ENCODE measurements around the gene GDPD3.
A peak's percentile ranks its signal among the peaks of the same experiment; 100 is the strongest.
"Not testable (repeated sequence)": the region's sequence is repeated elsewhere in the genome, so short reads cannot be mapped to it uniquely, and the experiment has no call there.

GDPD3 gene

DNA sequence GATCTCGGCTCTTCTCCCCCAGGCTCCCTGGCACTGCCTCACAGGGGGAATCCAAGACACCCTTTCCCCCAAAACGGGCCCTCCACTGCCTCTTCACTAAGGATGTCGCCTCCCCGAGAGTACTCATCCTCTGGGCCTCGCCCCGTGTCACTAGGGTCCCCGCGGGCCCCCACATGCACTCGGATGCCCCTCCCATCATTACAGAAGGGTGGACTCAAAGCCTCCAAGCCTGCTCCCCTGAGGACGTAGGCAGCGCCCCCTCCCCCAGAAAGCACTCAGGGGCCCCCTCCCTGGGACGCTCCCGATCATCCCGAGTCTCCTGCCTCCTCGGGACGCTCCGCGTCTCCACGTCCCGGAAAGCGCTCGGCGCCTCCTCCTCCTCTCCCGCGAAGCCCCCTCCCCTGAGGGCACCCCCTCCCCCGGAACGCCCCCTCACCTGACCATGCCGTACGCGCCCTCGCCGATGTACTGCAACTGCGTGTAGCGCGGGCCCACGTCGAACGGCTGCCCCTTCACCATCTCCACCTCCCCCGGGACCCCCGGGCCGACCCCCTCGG, 9.3 kb upstream of the GDPD3 start:
- DNase-seq, result no peak

GRCh38 chr16:30121741-30122571, 8.6 kb upstream of the GDPD3 start:
- DNase-seq, result peak in 1 of 2 donors; percentile 23

DNA sequence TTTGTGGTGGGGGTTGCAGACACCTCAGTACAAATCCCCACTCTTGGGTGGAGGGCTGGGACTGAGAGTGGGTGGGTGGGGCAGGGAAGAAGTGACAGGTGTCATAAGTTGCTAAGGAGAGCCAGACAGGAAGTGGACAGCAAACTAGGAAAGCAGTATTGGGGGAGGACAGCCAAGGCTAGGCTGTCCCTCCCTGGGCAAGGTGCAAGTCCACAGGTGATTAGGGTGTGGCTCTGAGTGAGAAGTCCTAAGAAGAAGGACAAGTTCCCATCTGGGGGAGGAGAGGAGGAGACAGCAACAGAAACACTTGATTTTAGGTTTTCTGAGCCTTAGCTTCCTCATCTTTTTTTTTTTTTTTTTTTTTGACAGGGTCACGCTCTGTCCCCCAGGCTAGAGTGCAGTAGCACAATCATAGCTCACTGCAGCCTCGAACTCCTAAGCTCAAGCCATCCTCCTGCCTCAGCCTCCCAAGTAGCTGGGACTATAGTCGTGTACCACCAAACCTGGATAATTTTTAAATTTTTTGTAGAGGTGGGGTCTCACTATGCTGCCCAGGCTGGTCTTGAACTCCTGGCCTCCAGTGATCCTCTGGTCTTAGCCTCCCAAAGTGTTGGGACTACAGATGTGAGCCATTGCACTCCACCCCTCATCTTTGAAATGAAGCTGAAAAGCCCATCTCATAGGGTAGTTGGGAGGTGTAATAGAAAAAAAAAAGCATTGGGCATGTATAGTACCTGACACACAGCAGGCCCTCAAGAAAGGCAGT, 7.2 kb upstream of the GDPD3 start:
- no peak for DNase-seq

DNA sequence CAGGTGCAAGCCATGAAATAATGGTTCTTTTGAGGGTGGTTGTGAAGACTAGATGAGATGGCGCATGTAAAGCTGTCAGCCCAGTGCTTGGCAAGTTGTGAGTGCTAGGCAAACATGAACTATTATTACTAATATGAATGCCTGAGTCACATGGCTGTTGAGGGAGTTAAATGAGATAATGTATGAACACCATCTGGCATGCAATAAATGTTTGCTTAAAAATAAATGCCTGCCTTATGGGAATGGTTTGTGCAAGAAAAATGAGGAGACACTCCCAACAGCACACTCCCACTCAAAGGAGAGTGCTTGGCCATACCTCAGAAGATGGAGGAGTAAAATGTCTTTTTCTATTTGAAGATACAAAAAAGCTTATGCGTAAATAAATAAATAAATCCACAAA, 6.1 kb upstream of the GDPD3 start:
- no peak for DNase-seq

- DNase-seq, result no peak
Observed at GRCh38 chr16:30117768-30118167, 4.4 kb upstream of the GDPD3 start.

DNA sequence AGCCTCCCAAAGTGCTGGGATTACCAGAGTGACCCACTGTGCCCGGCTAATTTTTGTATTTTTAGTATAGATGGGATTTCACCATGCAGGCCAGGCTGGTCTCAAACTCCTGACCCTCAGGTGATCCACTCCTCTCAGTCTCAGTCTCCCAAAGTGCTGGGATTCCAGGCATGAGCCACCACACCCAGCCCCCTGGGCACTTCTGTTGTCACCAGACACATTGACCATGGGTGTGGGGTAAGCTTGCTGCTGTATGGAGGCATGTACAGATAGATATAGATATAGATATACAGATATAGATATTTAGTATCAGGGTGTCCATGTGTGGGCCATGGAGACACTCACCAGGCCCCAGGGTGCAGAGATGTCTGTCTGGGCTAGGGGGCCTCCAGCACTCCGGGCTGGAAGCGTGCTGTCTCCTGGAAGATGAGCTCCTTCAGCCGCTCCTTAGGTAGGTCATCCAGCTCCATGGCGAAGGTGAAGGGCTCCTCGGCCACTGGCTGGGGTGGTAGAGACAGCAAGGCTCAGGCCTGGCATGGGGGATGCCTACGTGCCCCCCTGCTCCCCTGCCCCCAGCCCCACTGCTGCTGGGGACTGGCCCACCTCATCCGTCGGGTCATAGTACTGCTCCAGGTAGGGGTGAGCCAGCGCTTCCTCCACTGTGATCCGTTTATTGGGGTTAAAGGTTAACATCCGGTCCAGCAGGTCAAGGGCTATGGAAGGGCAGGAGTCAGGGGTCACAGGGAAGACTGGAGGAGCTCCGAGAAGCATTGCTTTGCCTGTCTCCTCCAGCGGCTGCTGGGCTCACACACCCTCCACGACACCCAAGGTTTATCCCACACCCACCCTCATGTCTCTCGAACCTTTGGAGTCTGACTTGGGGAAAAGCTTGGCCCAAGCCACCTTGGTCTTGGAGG, 3.2 kb upstream of the GDPD3 start:
- no peak for DNase-seq

DNA sequence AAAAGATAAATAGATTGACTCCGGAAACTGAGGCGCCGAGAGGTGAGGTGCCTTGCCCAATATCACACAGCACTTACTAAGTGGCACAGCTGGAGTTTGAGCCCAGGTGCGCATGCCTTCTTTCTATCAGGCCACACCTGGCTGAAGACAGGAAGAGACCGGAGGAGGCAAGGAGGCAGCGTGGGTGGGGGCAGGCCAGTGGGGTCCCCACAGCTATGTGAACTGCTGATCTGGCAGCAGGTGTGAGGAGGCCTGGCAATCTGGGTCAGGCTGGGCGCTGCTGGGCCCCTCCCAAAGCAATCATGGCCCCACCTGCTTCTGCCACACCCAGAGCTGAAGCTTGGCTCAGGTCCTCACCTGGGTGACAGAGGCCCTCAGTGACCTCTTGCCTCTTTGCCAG, 1.9 kb upstream of the GDPD3 start:
- no peak for DNase-seq

- not testable (repeated sequence) for DNase-seq
Observed at GRCh38 chr16:30114833-30115232, 1.5 kb upstream of the GDPD3 start.

- no peak for DNase-seq
Observed at GRCh38 chr16:30114411-30114810, 1.1 kb upstream of the GDPD3 start.

GRCh38 chr16:30113711-30114333, 485 bp upstream of the GDPD3 start:
- no peak for DNase-seq

GRCh38 chr16:30112197-30113030, 923 bp downstream of the GDPD3 start:
- DNase-seq, result peak in 1 of 2 donors; percentile 51

DNA sequence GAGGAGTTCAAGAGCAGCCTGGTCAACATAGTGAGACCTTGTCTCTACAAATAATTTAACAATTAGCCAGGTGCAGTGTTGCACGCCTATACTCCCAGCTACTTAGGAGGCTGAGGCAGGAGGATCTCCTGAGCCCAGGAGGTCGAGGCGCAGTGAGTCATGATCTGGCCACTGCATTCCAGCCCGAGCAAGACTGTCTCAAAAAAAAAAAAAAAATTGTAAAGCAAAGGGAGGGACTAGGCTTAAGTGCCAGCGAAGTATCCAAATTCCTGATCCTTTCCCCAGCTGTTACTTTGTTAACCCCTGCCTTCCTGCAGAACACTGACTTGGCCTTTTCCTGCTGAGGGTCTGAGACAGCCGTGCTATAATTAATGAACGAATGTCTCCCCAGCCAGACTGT, 2.7 kb downstream of the GDPD3 start:
- no peak for DNase-seq

DNA sequence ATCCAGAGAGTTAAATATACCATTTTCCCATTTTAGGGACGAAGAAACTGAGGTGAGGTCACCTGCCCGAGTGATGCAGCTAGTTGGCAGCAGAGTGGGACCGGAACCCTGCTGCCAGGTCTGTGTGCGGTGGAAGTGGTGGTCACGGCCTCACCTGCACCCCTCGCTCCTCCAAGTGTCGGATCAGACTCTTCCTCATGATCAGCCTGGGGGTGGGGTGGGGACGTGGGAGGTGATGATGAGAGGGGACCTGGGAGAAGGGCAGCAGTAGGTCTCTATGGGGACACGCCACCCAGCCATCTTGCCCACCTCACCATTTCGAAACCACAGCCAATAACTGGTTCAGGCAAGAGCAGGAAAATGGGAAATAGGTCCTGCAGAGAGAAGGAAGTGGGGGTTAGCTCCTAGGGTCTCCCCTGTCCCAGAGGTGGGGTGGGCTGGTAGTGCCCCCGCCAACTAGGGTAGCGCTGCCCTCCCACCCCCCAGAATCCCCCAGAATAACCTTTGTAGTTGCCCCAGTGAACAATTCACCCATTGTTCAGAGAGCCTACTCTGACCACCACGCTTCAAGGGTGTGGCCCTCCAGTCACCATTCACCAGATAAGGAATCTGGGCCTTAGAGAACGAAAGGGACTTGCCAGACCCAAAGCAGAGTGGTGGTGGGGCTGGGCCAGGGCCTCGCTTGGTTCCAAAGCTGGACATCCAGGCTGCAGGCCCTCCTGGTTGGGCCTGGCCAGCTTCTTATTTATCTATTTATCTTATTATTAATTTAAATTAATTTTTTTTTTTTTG, 5.1 kb downstream of the GDPD3 start:
- no peak for DNase-seq

DNA sequence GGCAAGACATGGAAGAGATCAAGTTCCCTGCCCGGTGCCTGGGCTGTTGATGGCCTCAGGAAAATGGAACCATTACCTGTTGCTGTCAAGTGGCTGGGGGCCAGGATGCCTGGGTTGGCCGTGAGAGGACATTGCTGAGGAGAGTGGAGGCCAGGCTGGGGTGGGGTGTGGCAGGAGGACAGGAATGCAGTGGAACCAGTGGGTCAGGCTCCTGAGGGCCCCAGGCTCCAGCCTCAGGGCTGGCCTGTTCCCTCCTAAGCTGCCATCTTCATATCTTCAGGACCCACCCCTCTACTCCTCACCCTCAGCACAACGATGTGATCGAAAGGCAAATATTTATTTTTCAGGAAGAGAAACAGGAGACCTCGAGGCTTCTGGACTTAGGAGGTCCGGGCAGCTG, 8.8 kb downstream of the GDPD3 start:
- DNase-seq, result no peak

DNA sequence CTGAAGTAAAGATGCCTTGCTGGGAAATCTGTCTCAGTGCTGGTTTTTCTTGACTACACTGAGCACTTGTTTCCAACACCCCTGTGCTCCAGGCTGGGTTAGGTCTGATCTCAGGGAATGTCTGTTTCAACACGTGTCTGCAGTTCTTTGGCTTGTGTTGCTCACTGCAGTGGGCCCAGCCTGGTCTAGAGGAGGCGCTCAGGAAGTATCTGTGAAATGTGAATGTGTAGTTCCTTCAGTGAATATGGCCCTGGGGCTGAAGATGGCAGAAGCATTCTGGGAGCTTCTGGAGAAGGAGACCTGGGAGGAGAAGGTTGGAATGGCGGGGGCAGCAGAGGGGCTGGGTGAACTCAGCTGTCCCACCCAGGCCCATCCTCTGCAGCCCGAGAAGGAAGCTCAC, 9.2 kb downstream of the GDPD3 start:
- DNase-seq, result no peak

GRCh38 chr16:30096862-30097563, 16.3 kb downstream of the GDPD3 start:
- DNase-seq, result peak; percentile 38 to 41

GRCh38 chr16:30096105-30096861, 17.1 kb downstream of the GDPD3 start, which contains the start of gene YPEL3:
Gene YPEL3 (minus strand): TSS chr16:30096213. CDS start chr16:30095482, 731 bp downstream.
- DNase-seq, result peak; percentile 61 to 70

DNA sequence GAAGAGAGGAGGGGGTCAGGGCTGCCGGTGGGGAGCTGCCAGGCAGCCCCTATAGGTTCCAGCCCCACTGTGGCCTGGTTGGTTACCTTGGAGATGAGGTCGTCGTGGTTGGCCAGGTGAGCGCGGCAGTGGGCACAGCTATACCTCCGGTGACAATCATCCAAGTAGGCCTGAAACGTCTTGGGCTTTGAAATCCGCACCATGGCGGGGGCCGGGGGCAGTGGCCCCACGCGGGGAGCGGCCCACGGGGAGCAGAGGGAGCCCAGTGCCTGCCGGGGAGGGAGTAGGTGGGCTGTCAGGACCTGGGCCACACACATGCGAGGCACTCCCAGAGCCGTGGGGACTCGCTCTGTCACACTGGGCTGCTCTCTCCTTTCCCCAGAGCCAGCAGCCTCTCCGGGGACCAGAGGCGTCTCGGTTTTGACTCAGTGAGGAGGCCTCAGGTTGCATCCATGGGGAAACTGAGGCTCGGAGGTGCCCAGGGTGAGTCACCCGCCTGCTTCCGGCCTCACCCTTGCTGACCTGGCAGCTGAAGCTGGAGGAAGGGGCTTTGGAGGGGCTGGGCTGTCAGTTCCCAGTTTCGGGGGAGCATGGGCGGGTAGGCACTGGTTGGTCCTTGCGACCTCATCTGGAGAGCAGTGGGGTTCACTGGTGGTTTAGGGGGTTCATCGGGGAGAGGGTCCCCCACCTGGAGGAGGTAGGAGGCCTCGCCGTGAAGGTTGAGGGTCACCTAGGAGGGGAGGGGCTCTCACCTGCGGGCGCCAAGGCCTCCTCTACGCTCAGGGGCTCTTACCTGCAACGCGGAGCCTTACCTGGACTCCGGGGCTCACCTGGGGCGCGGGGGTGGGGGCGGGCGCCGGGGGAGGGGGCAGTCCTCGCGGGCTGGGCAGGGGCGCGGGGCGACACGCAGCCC, 17.9 kb downstream of the GDPD3 start:
- DNase-seq, result no peak

Measured in inflammatory macrophage treated with lipopolysaccharide for 1 hour (primary cell).